ENCODE measurements around the gene PLAAT4. TPM values are rescaled to one million over a fixed set of nuclear protein-coding genes. Genes with fewer than 3 reads are reported as not detected.

Gene PLAAT4
- total RNA-seq, 2 experiments from 2014 or later: 80.4 to 82.4 TPM

GRCh38 chr11:63558459-63559157, 22.0 kb downstream of the PLAAT4 start:
- intact Hi-C loops (cut with DNase I, micrococcal nuclease): no loop called here
- Histone ChIP-seq H3K4me3 (ENCODE audit: low read length) (no peak overlapping the region), H3K4me1 (ENCODE audit: insufficient read depth, low read length) (peaks cover 42% of the 10 kb centered on the region), H3K36me3 (ENCODE audit: insufficient read depth, low read length) (no peaks in the 10 kb centered on the region), H3K27me3 (ENCODE audit: control insufficient read depth in 1 of 2, insufficient read depth in 2 of 2, low read length in 2 of 2) (no peaks in the 10 kb centered on the region), H3K27ac (ENCODE audit: low read depth in 1 of 2, low read length in 2 of 2) (no peak overlapping the region), H3K9me3 (ENCODE audit: control insufficient read depth in 1 of 2, insufficient read depth in 1 of 2, low read length in 2 of 2) (no peaks in the 10 kb centered on the region)
- Mint-ChIP-seq H3K4me1 (ENCODE audit: low read depth) (peaks cover 70% of the 10 kb centered on the region), H3K27ac (no peak overlapping the region), H3K4me3 (no peak overlapping the region), H3K27me3 (no peaks in the 10 kb centered on the region), H3K36me3 (ENCODE audit: low read depth) (no peaks in the 10 kb centered on the region), H3K9me3 (no peaks in the 10 kb centered on the region)
- DNase-seq (no peak), ATAC-seq (ENCODE audit: poor library complexity) (no peak)
- POLR2A ChIA-PET: interaction anchor here (1.1 to 1.5 kb wide), 2 partner anchors 15 to 21 kb away, joined by 3 to 8 read pairs; partner anchors contain the start of gene PLAAT4
- CTCF ChIA-PET: no interaction called here
- TF ChIP-seq, protein P1, sequence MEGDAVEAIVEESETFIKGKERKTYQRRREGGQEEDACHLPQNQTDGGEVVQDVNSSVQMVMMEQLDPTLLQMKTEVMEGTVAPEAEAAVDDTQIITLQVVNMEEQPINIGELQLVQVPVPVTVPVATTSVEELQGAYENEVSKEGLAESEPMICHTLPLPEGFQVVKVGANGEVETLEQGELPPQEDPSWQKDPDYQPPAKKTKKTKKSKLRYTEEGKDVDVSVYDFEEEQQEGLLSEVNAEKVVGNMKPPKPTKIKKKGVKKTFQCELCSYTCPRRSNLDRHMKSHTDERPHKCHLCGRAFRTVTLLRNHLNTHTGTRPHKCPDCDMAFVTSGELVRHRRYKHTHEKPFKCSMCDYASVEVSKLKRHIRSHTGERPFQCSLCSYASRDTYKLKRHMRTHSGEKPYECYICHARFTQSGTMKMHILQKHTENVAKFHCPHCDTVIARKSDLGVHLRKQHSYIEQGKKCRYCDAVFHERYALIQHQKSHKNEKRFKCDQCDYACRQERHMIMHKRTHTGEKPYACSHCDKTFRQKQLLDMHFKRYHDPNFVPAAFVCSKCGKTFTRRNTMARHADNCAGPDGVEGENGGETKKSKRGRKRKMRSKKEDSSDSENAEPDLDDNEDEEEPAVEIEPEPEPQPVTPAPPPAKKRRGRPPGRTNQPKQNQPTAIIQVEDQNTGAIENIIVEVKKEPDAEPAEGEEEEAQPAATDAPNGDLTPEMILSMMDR (IDR thresholded peaks at IDR 0.05): no peak

- DNase-seq: peak in 11 of 14 experiments; percentile 17 to 70 (median 51)
- Histone ChIP-seq H3K27ac (ENCODE audit: low read depth in 1 of 2, low read length in 2 of 2) (no peak overlapping the region), H3K4me1 (ENCODE audit: insufficient read depth, low read length) (peaks cover 47% of the 10 kb centered on the region), H3K27me3 (ENCODE audit: control insufficient read depth in 1 of 2, insufficient read depth in 2 of 2, low read length in 2 of 2) (no peaks in the 10 kb centered on the region), H3K4me3 (ENCODE audit: low read length) (no peak overlapping the region), H3K36me3 (ENCODE audit: insufficient read depth, low read length) (no peaks in the 10 kb centered on the region), H3K9me3 (ENCODE audit: control insufficient read depth in 1 of 2, insufficient read depth in 1 of 2, low read length in 2 of 2) (no peaks in the 10 kb centered on the region)
- Mint-ChIP-seq H3K9me3 (no peaks in the 10 kb centered on the region), H3K4me3 (peak overlapping the region; percentile 59), H3K27me3 (no peaks in the 10 kb centered on the region), H3K4me1 (ENCODE audit: low read depth) (peaks cover 70% of the 10 kb centered on the region), H3K36me3 (ENCODE audit: low read depth) (no peaks in the 10 kb centered on the region), H3K27ac (peak overlapping the region; percentile 71)
- ChIA-PET CTCF (interaction anchor here (0.5 to 1.0 kb wide), 2 partner anchors 9 to 67 kb away, joined by 3 read pairs; no protein-coding TSS in a partner anchor), POLR2A (interaction anchor here (1.0 to 2.8 kb wide), 4 partner anchors 9 to 29 kb away, joined by 4 to 16 read pairs (median 10); partner anchors contain the start of gene PLAAT4)
- intact Hi-C loops (cut with DNase I, micrococcal nuclease): no loop called here
- ATAC-seq (ENCODE audit: poor library complexity): peak; percentile 89
- TF ChIP-seq, protein P1 (IDR thresholded peaks at IDR 0.05): no peak
Observed at GRCh38 chr11:63560506-63561180, 24.0 kb downstream of the PLAAT4 start.

DNA sequence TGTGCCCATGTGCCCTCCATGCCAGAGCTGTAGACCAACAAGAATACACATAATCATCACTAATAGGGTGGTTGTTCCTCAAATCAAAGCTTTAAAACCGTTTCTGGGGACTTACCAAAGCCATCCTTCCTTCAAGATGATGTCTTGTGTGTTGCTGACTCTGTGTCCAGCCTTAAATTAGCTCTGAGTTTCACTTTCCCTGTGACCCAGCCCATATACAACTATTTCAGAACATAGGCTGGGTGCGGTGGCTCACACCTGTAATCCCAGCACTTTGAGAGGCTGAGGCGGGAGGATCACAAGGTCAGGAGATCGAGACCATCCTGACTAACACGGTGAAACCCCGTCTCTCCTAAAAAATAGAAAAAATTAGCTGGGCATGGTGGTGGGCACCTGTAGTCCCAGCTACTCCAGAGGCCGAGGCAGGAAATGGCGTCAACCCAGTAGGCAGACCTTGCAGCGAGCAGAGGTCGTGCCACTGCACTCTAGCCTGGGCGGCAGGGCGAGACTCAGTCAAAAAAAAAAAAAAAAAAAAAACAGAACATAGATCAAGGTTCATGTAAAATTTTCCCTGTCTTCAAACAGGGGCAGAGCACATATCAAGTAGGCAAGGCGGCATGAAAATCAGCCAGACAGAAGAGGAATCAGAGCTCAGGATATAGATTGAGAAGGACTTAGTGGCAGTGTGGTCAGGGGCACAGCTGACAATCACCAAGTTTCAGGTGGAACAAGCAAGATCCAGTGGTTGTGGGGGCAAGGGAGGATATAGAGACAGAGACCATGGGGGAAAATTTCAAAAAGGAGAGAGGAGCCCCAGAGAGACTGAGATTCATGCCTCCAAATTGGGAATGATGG, 26.8 kb downstream of the PLAAT4 start, which contains the start of gene PLAAT2:
Gene PLAAT2, minus strand, starts transcription at position 179 of the 855 bp plus-strand sequence. Its CDS starts 55 bp downstream, at position 124.
- Histone ChIP-seq H3K27ac (ENCODE audit: low read depth in 1 of 2, low read length in 2 of 2) (no peak within 1 kb of the TSS), H3K4me3 (ENCODE audit: low read length) (no peak within 1 kb of the TSS), H3K27me3 (ENCODE audit: control insufficient read depth in 1 of 2, insufficient read depth in 2 of 2, low read length in 2 of 2) (no peaks in the 10 kb centered on the region), H3K9me3 (ENCODE audit: control insufficient read depth in 1 of 2, insufficient read depth in 1 of 2, low read length in 2 of 2) (no peaks in the 10 kb centered on the region), H3K36me3 (ENCODE audit: insufficient read depth, low read length) (no peaks in the 10 kb centered on the region), H3K4me1 (ENCODE audit: insufficient read depth, low read length) (peaks cover 61% of the 10 kb centered on the region)
- no peak for DNase-seq
- Mint-ChIP-seq H3K27ac (no peak within 1 kb of the TSS), H3K9me3 (no peaks in the 10 kb centered on the region), H3K36me3 (ENCODE audit: low read depth) (no peaks in the 10 kb centered on the region), H3K27me3 (no peaks in the 10 kb centered on the region), H3K4me1 (ENCODE audit: low read depth) (peaks cover 64% of the 10 kb centered on the region), H3K4me3 (no peak within 1 kb of the TSS)
- ATAC-seq (ENCODE audit: poor library complexity): no peak
- POLR2A ChIA-PET: interaction anchor here (0.9 to 1.8 kb wide), 4 partner anchors 10 to 53 kb away, joined by 3 to 5 read pairs (median 3); no protein-coding TSS in a partner anchor
- TF ChIP-seq, protein P1 (IDR thresholded peaks at IDR 0.05): no peak
- intact Hi-C loops (cut with DNase I, micrococcal nuclease): no loop called here
- CTCF ChIA-PET: no interaction called here
